ENCODE data around the gene WDR48.
"Not testable (repeated sequence)": the region's sequence is repeated elsewhere in the genome, so short reads cannot be mapped to it uniquely, and the experiment has no call there.

The WDR48 gene

GRCh38 chr3:39029556-39029955, 22.3 kb upstream of the WDR48 start:
- DNase-seq (ENCODE audit: low spot score in 2 of 2) (no peak), ATAC-seq (ENCODE audit: low read depth) (no peak)
- no peak overlapping the region for H3K27ac Mint-ChIP-seq
- H3K27me3 Mint-ChIP-seq = peaks cover 13% of the 10 kb centered on the region
- peaks cover 2% of the 10 kb centered on the region for H3K4me1 Mint-ChIP-seq
- no peak overlapping the region for H3K4me3 Mint-ChIP-seq
- peaks cover 2% of the 10 kb centered on the region for H3K9me3 Mint-ChIP-seq
- no peaks in the 10 kb centered on the region for H3K36me3 Mint-ChIP-seq

GRCh38 chr3:39038165-39038564, 13.7 kb upstream of the WDR48 start:
- no peak for DNase-seq (ENCODE audit: low spot score in 2 of 2)
- Mint-ChIP-seq H3K27me3 (peaks cover 2% of the 10 kb centered on the region), H3K36me3 (peaks cover 5% of the 10 kb centered on the region), H3K27ac (no peak overlapping the region), H3K4me3 (no peak overlapping the region), H3K4me1 (no peaks in the 10 kb centered on the region), H3K9me3 (peaks cover 8% of the 10 kb centered on the region)
- ATAC-seq (ENCODE audit: low read depth) = no peak

- DNase-seq (ENCODE audit: low spot score in 2 of 2) (no peak), ATAC-seq (ENCODE audit: low read depth) (no peak)
- Mint-ChIP-seq H3K27ac (no peak overlapping the region), H3K36me3 (no peaks in the 10 kb centered on the region), H3K27me3 (no peaks in the 10 kb centered on the region), H3K4me1 (peaks cover 19% of the 10 kb centered on the region), H3K4me3 (no peak overlapping the region), H3K9me3 (no peaks in the 10 kb centered on the region)
Measured at GRCh38 chr3:39050029-39050428, 1.8 kb upstream of the WDR48 start.

DNA sequence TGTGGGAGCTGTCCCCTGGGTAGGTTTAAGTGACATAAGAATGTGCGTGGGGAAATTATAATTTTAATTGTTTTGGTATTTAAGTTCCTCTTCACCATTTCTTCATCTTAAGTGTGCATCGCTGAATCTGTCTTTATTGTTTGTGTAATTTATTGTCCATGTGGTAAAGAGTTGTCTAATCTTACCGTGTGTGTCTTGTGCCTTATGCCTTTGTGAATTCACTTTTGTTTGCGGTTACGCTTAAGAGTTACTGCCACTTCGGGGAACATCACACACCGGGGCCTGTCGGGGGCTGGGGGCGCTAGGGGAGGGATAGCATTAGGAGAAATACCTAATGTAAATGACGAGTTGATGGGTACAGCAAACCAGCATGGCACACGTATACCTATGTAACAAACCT, 767 bp downstream of the WDR48 start:
- no peaks in the 10 kb centered on the region for H3K9me3 Mint-ChIP-seq
- H3K36me3 Mint-ChIP-seq = no peaks in the 10 kb centered on the region
- H3K27ac Mint-ChIP-seq = peak overlapping the region; percentile 98
- H3K4me3 Mint-ChIP-seq = peak overlapping the region; percentile 89
- DNase-seq (ENCODE audit: low spot score in 2 of 2) = no peak
- no peaks in the 10 kb centered on the region for H3K27me3 Mint-ChIP-seq
- H3K4me1 Mint-ChIP-seq = peaks cover 32% of the 10 kb centered on the region
- ATAC-seq (ENCODE audit: low read depth) = no peak

DNA sequence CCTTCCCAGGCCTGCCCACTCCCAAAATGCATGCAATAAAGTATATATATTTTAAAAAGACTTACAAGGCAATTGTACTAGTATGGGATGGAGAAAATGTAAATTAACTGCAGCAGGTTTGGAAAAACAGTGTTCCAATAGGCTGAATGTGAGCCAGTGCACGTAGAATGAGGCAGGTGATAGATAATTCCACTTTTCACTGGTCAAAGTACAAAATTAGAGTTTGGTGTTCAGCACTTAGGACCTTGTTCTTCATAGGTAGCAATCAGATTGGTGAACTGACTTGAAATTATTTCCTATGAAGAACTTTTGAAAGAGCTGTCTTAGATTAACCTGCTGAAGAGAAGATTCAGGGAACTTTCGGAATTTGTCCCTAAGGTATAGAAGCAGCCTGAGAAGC, 1.9 kb downstream of the WDR48 start:
- peaks cover 3% of the 10 kb centered on the region for H3K36me3 Mint-ChIP-seq
- H3K9me3 Mint-ChIP-seq = no peaks in the 10 kb centered on the region
- H3K27me3 Mint-ChIP-seq = no peaks in the 10 kb centered on the region
- ATAC-seq (ENCODE audit: low read depth) (no peak), DNase-seq (ENCODE audit: low spot score in 2 of 2) (no peak)
- H3K27ac Mint-ChIP-seq = no peak overlapping the region
- peaks cover 36% of the 10 kb centered on the region for H3K4me1 Mint-ChIP-seq
- H3K4me3 Mint-ChIP-seq = no peak overlapping the region

GRCh38 chr3:39056151-39056550, 4.3 kb downstream of the WDR48 start:
- Mint-ChIP-seq H3K27me3 (no peaks in the 10 kb centered on the region), H3K4me3 (no peak overlapping the region), H3K9me3 (peaks cover 2% of the 10 kb centered on the region), H3K27ac (peak overlapping the region; percentile 8), H3K36me3 (peaks cover 9% of the 10 kb centered on the region), H3K4me1 (peaks cover 35% of the 10 kb centered on the region)
- ATAC-seq (ENCODE audit: low read depth) = no peak
- no peak for DNase-seq (ENCODE audit: low spot score in 2 of 2)

DNA sequence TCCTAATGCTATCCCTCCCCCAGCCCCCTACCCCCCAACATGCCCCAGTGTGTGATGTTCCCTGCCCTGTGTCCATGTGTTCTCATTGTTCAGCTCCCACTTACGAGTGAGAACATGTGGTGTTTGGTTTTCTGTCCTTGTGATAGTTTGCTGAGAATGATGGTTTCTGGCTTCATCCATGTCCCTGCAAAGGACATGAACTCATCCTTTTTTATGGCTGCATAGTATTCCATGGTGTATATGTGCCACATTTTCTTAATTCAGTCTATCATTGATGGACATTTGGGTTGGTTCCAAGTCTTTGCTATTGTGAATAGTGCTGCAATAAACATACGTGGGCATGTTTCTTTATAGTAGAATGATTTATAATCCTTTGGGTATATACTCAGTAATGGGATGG, 9.4 kb downstream of the WDR48 start:
- H3K9me3 Mint-ChIP-seq; ATAC-seq (ENCODE audit: low read depth); DNase-seq (ENCODE audit: low spot score in 2 of 2); H3K27ac Mint-ChIP-seq; H3K27me3 Mint-ChIP-seq; H3K4me3 Mint-ChIP-seq: not testable (repeated sequence)
- H3K36me3 Mint-ChIP-seq = peaks cover 28% of the 10 kb centered on the region
- peaks cover 37% of the 10 kb centered on the region for H3K4me1 Mint-ChIP-seq

GRCh38 chr3:39062180-39062579, 10.4 kb downstream of the WDR48 start:
- Mint-ChIP-seq H3K4me3 (no peak overlapping the region), H3K36me3 (peaks cover 30% of the 10 kb centered on the region), H3K4me1 (peaks cover 28% of the 10 kb centered on the region), H3K27me3 (no peaks in the 10 kb centered on the region), H3K27ac (no peak overlapping the region), H3K9me3 (peaks cover 2% of the 10 kb centered on the region)
- DNase-seq (ENCODE audit: low spot score in 2 of 2) = no peak
- no peak for ATAC-seq (ENCODE audit: low read depth)

GRCh38 chr3:39063143-39063542, 11.3 kb downstream of the WDR48 start:
- peak overlapping the region; percentile 45 for H3K27ac Mint-ChIP-seq
- H3K4me3 Mint-ChIP-seq = no peak overlapping the region

DNA sequence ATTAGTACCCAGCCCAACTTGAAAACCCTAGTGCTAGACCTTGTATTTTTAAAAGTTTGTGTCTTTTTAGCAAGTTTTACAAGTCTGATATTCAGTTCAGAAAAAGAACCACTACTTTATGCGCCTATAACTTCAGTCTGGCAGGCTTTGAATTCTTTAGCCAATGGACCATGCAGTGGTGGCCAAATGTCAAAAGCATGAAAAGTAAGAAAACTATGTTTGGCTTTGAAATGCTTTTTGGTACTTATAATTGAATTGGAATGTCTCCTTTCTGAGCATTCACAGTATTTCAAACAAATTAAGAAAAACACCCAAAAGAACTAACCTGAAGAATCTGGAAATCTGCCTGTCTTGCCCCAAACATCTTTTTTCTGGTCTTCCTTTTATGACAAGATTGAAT, 12.8 kb downstream of the WDR48 start:
- H3K36me3 Mint-ChIP-seq = peaks cover 31% of the 10 kb centered on the region
- ATAC-seq (ENCODE audit: low read depth) (no peak), DNase-seq (ENCODE audit: low spot score in 2 of 2) (no peak)
- H3K27me3 Mint-ChIP-seq = no peaks in the 10 kb centered on the region
- H3K27ac Mint-ChIP-seq = peak overlapping the region; percentile 7
- peaks cover 21% of the 10 kb centered on the region for H3K4me1 Mint-ChIP-seq
- H3K4me3 Mint-ChIP-seq = no peak overlapping the region
- peaks cover 2% of the 10 kb centered on the region for H3K9me3 Mint-ChIP-seq

More at GRCh38 chr3:39063143-39063542, 11.3 kb downstream of the WDR48 start:
- Mint-ChIP-seq H3K4me1 (peaks cover 28% of the 10 kb centered on the region), H3K36me3 (peaks cover 37% of the 10 kb centered on the region), H3K9me3 (peaks cover 2% of the 10 kb centered on the region), H3K27me3 (no peaks in the 10 kb centered on the region)
- DNase-seq (ENCODE audit: low spot score in 2 of 2) (no peak), ATAC-seq (ENCODE audit: low read depth) (no peak)

- ATAC-seq (ENCODE audit: low read depth) = peak; percentile 100
- Mint-ChIP-seq H3K4me1 (peaks cover 21% of the 10 kb centered on the region), H3K36me3 (peaks cover 31% of the 10 kb centered on the region), H3K4me3 (no peak overlapping the region), H3K27me3 (no peaks in the 10 kb centered on the region), H3K27ac (peak overlapping the region; percentile 7), H3K9me3 (no peaks in the 10 kb centered on the region)
- peak; percentile 29 to 46 for DNase-seq (ENCODE audit: low spot score in 2 of 2)
Measured at GRCh38 chr3:39065197-39065596, 13.4 kb downstream of the WDR48 start.

DNA sequence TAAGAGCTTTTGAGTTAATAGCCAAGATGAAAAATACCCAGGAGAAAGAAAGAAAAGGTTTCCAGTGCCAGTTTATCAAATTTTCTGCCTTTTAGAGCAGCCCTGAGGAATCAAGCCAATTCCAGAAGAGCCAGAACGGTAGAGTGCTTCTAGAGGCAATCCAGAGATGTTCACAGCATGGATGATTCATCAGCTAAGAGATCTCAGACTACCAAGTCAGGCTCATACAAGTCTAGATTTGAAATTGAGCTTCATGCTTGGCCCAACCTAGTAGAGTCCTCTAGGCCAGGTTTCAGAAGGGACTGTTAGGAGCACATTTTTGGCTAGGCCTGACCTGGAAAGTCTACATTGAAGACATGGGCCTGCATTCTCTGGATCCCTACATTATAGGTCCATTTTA, 15.5 kb downstream of the WDR48 start:
- H3K9me3 Mint-ChIP-seq = no peaks in the 10 kb centered on the region
- H3K4me3 Mint-ChIP-seq = no peak overlapping the region
- no peak for ATAC-seq (ENCODE audit: low read depth)
- peaks cover 12% of the 10 kb centered on the region for H3K4me1 Mint-ChIP-seq
- peaks cover 36% of the 10 kb centered on the region for H3K36me3 Mint-ChIP-seq
- H3K27me3 Mint-ChIP-seq = no peaks in the 10 kb centered on the region
- DNase-seq (ENCODE audit: low spot score in 2 of 2) = no peak
- H3K27ac Mint-ChIP-seq = no peak overlapping the region

- peaks cover 43% of the 10 kb centered on the region for H3K36me3 Mint-ChIP-seq
Measured at GRCh38 chr3:39068556-39068955, 16.7 kb downstream of the WDR48 start.

GRCh38 chr3:39075910-39076309, 24.1 kb downstream of the WDR48 start:
- H3K4me1 Mint-ChIP-seq = peaks cover 5% of the 10 kb centered on the region
- no peaks in the 10 kb centered on the region for H3K27me3 Mint-ChIP-seq
- no peak for DNase-seq (ENCODE audit: low spot score in 2 of 2)
- no peak overlapping the region for H3K4me3 Mint-ChIP-seq
- peaks cover 52% of the 10 kb centered on the region for H3K36me3 Mint-ChIP-seq
- no peaks in the 10 kb centered on the region for H3K9me3 Mint-ChIP-seq
- H3K27ac Mint-ChIP-seq = no peak overlapping the region
- no peak for ATAC-seq (ENCODE audit: low read depth)

More at GRCh38 chr3:39068556-39068955, 16.7 kb downstream of the WDR48 start:
- ATAC-seq (ENCODE audit: low read depth) (no peak), DNase-seq (ENCODE audit: low spot score in 2 of 2) (no peak)
- Mint-ChIP-seq H3K4me3 (no peak overlapping the region), H3K4me1 (peaks cover 9% of the 10 kb centered on the region), H3K9me3 (no peaks in the 10 kb centered on the region), H3K27me3 (no peaks in the 10 kb centered on the region), H3K27ac (no peak overlapping the region)

GRCh38 chr3:39079530-39079929, 27.7 kb downstream of the WDR48 start:
- H3K4me1 Mint-ChIP-seq = peaks cover 7% of the 10 kb centered on the region
- H3K9me3 Mint-ChIP-seq = no peaks in the 10 kb centered on the region

More at GRCh38 chr3:39079530-39079929, 27.7 kb downstream of the WDR48 start:
- H3K27ac Mint-ChIP-seq = no peak overlapping the region
- H3K4me3 Mint-ChIP-seq = no peak overlapping the region
- ATAC-seq (ENCODE audit: low read depth) = no peak
- H3K36me3 Mint-ChIP-seq = peaks cover 47% of the 10 kb centered on the region
- H3K27me3 Mint-ChIP-seq = no peaks in the 10 kb centered on the region
- no peak for DNase-seq (ENCODE audit: low spot score in 2 of 2)

All from memory B cell (primary cell).